Fibroblast of skin of right biceps (primary cell): Measurements from ENCODE around the gene CDHR5.
A peak's percentile ranks its signal among the peaks of the same experiment; 100 is the strongest.

Experiments
- DNase-seq: peaks from one replicate; pipeline ENCODE4 v3.0.0-alpha.2; 2013

The CDHR5 gene

GRCh38 chr11:609341-609811, 15.4 kb downstream of the CDHR5 start:
- DNase-seq: no peak

GRCh38 chr11:608791-609251, 15.9 kb downstream of the CDHR5 start:
- DNase-seq: no peak

GRCh38 chr11:607971-608659, 16.6 kb downstream of the CDHR5 start:
- DNase-seq: no peak

- DNase-seq: no peak
These were observed 17.6 kb downstream of the CDHR5 start for GRCh38 chr11:607020-607780.

GRCh38 chr11:606245-606644, 18.5 kb downstream of the CDHR5 start:
- DNase-seq: no peak

- no peak for DNase-seq
These were observed 19.2 kb downstream of the CDHR5 start for GRCh38 chr11:605286-606129.

- DNase-seq: no peak
These were observed 21.6 kb downstream of the CDHR5 start for GRCh38 chr11:603154-603553.

GRCh38 chr11:601573-602245, 23.0 kb downstream of the CDHR5 start:
- DNase-seq: no peak

GRCh38 chr11:598005-598680, 26.6 kb downstream of the CDHR5 start:
- DNase-seq: no peak

GRCh38 chr11:597166-597725, 27.5 kb downstream of the CDHR5 start:
- DNase-seq: no peak

- no peak for DNase-seq
These were observed 28.4 kb downstream of the CDHR5 start for GRCh38 chr11:596374-596773.

- DNase-seq: no peak
These were observed 29.4 kb downstream of the CDHR5 start for GRCh38 chr11:595400-595799.

GRCh38 chr11:593347-593746, 31.4 kb downstream of the CDHR5 start:
- DNase-seq: no peak

- no peak for DNase-seq
These were observed 31.8 kb downstream of the CDHR5 start for GRCh38 chr11:592918-593317.

- no peak for DNase-seq
These were observed 32.3 kb downstream of the CDHR5 start for GRCh38 chr11:592501-592900.

GRCh38 chr11:590997-591396, 33.8 kb downstream of the CDHR5 start:
- DNase-seq: no peak

GRCh38 chr11:589798-590197, 35.0 kb downstream of the CDHR5 start:
- no peak for DNase-seq

GRCh38 chr11:587978-588380, 36.8 kb downstream of the CDHR5 start:
- peak; percentile 20 for DNase-seq

GRCh38 chr11:587546-587945, 37.2 kb downstream of the CDHR5 start:
- DNase-seq: no peak

- no peak for DNase-seq
These were observed 38.1 kb downstream of the CDHR5 start for GRCh38 chr11:586376-587316.

GRCh38 chr11:584287-584686, 40.5 kb downstream of the CDHR5 start:
- no peak for DNase-seq
